Activated CD4-positive, alpha-beta T cell treated with anti-CD3 and anti-CD28 coated beads, Interleukin-2, amount 50 U/mL, for 4 hours (primary cell): Measurements from ENCODE around the gene HAO2.
"Not testable (repeated sequence)": the region's sequence is repeated elsewhere in the genome, so short reads cannot be mapped to it uniquely, and the experiment has no call there.

Source experiments
- DNase-seq, 2 experiments: peaks; one replicate each; pipeline ENCODE4 v3.0.0-alpha.2; 2020

The HAO2 gene

DNA sequence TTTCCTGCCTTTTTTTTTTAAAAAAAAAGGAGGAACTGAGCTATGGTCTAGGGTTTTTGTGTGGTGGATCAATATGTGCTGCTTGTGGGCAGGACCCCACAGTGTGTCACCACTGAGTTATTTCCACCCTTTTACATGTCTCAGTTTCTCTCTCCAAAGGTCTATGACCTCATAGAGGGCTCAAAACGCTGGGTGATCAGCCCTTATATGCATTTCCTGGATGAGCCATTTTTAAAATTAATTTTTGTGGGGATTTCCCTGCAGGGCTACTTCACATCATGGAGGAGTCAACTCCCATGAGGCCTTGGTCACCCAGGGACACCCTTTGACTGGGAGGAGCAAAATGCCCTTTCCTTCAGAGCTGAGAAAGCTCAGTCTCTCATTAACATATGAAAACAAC is 20.7 kb upstream of the HAO2 start:
- DNase-seq = no peak

GRCh38 chr1:119348941-119349340 is 19.6 kb upstream of the HAO2 start:
- DNase-seq = no peak

DNA sequence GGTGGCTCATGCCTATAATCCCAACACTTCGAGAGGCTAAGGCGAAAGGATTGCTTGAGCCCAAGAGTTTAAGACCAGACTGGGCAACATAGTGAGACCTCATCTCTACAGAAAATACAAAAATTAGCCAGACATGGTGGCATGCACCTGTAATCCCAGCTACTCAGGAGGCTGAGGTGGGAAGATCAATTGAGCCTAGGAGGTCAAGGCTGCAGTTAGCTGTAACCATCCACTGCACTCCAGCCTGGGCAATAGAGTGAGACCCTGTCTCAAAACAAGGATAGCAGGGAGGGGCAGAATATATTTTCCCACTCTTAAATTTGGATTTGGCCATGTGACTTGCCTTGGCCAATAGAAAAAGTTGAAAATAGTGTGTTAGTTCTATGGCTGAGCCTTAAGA is 17.7 kb upstream of the HAO2 start:
- not testable (repeated sequence) for DNase-seq

DNA sequence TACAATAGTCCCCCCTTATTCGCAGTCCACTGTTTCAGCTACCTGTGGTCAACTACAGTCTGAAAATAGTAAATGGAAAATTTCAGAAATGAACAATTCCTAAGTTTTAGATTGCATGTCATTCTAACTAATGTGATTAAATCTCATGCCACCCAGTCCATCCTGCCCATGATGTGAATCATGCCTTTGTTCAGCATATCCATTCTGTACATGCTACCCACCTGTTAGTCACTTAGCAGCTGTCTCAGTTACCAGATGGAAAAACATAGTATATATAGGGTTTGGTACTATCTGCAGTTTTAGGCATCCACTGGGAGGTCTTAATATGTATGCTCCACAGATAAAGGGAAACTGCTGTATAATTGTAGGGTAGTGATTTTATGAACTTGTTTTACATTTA is 16.6 kb upstream of the HAO2 start:
- no peak for DNase-seq

GRCh38 chr1:119353836-119354235 is 14.7 kb upstream of the HAO2 start:
- no peak for DNase-seq

DNA sequence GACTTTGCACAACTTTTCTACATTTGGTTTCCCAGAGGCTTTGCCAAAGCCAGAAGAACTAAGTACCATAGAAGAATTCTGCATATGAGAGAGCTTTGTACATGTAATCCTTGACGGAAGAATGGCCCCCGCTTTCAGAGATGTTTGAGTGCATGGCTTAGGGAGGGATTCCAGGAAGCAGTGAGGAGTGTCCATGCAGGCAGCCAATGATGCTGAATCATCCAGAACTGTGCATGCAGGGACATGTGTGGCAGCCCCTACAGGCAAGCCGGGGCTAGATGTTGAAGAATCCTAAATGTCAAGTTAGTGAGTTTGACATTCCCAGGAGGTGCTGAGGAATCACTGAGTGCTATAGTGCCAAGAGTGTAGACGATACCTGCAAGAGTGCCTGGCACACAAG is 9.9 kb upstream of the HAO2 start:
- no peak for DNase-seq

- DNase-seq = no peak
These were observed 8.9 kb upstream of the HAO2 start for GRCh38 chr1:119359730-119360129.

- DNase-seq = no peak
These were observed 7.4 kb upstream of the HAO2 start for GRCh38 chr1:119361205-119361604.

DNA sequence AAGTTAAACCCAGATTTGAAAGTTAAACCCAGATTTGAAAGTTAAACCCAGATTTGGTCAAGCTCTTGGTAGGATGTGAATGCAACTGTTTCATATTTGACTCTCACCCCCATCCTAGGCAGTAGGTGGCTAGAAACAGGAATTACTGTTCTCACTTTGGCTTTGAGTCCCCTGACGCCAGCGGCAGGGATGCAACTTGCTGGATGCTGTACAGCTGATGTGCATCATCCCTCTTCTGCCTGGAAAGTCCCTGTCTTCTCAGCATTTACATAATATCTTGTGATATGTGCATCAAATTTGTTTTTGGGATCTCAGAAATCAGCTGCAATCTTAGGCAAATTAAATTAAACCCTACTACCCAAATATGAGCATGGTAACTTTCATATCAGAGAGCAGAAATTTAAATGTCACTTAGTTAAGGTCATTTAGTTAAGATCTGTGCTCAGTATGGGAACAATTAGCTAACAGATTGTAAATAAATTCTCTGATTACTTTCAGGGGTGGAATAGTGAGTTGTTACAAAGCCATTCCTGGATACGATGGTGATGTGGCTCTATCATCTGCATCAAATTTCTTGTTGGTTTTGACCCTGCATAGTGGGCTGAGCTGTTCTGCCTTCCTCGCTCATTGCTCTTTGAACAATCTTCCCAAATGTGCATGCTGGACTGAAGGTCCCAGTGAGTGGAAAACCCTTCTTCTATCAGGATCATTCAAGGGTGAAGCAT is 6.8 kb upstream of the HAO2 start:
- DNase-seq = no peak

- no peak for DNase-seq
These were observed 5.4 kb upstream of the HAO2 start for GRCh38 chr1:119363162-119363561.

- no peak for DNase-seq
These were observed 3.9 kb upstream of the HAO2 start for GRCh38 chr1:119364640-119365039.

GRCh38 chr1:119366424-119366823 is 2.2 kb upstream of the HAO2 start:
- no peak for DNase-seq

- no peak for DNase-seq
These were observed 1.0 kb upstream of the HAO2 start for GRCh38 chr1:119367432-119368124.

DNA sequence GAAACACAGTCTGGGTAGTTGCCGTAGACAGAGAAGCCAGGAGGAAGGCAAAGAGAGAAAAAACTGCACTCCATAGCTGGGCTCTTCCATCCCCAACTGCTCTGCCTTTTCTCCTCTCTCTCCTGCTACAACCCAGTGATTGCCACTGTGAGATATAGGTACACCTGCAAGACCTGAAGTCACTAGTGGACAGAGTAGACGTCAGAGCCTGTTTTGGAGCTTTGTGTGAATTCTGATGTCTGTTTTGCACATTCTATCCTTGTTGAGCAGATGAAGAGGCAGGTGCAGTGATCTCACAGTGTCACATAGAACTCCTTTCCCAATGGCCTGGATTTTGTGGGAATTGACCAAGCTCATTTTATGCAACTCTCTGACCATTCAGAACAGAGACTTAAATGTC is 2.2 kb downstream of the HAO2 start:
- DNase-seq = no peak

DNA sequence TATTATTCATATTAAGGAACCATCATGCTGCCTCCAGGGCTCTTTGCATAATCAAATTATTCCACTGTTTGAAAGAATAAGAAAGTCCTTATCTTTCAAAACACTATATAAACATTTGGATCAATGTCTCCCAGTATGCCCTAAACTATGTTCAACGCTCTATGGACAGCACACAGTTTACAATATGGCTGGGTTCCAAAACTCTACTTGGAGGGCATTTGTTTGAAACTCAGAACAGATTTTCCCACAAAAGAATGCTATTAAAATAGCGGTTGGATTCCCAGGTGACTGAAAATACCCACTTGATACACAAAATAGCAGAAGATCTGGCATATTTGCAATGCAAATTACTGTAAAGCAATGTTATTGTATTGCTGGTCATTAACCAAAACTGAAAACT is 3.2 kb downstream of the HAO2 start:
- DNase-seq = no peak

DNA sequence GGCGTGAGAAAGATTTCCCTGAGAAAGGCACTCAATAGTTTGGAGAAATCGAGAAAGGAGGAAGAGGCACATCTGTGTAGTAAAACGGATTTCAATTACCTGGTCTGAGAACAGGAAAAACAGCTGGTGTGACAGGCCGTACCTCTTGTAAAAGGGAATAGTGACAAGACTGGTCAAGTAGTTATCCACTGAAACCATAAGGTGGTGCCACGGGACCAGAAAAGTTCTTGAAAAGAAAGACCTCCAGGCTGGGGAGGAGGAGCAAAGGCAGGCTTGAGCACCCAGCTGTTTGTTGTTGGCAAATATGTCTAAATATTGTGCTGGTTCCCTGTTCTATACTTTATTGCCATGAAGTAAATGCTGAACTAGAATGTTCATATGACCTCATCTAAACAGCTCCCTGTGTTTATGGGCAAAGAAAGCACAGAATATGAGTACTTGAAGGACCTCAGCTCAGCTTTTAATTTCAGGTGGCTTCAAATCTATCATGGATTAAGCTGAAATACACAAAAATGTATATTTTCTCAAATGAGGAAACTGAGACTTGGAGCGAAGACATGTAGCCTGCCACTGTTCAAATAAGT is 4.0 kb downstream of the HAO2 start:
- DNase-seq = no peak

- no peak for DNase-seq
These were observed 4.9 kb downstream of the HAO2 start for GRCh38 chr1:119373465-119373864.

DNA sequence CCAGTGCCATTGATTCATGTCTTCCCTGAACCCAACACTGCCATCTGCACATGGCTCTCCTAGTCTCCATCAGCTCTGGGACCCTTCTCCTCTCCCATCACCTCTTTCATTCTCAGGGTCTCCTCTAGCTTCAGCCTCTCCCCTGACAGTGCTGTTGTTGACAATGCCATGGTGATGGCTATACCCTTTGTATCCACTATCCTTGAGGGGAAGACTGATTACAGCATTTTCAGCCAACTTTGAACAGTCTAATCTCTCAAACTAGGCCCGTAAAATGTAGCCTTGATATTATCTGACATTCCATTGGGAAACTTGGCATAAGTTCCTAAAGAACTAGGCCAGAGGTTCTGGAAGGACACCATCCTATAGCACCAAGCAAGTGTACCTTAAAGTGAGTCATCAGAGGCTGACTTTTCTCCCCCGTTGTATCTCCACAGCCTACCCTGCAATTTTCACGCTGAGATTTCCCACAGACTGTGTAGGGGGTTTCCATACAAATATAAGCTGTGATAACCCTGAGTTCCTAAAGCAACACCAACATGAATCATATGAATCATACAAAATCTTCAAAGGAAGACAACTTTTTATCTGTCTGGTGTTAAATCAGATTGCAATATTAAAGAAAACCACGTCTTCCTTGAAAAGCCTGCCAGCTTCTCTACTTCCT is 5.8 kb downstream of the HAO2 start:
- no peak for DNase-seq

GRCh38 chr1:119375366-119375765 is 6.8 kb downstream of the HAO2 start:
- DNase-seq = no peak

GRCh38 chr1:119376594-119376993 is 8.0 kb downstream of the HAO2 start:
- no peak for DNase-seq

- DNase-seq = not testable (repeated sequence)
These were observed 9.0 kb downstream of the HAO2 start for GRCh38 chr1:119377594-119377993.

- DNase-seq = no peak
These were observed 10.5 kb downstream of the HAO2 start for GRCh38 chr1:119379117-119379516.

GRCh38 chr1:119380304-119380703 is 11.7 kb downstream of the HAO2 start:
- no peak for DNase-seq
